Breast epithelium (tissue), 4 donors: ENCODE measurements around the gene CACNA1H. TPM values are rescaled to one million over a fixed set of nuclear protein-coding genes. Genes with fewer than 3 reads are reported as not detected.
"Not testable (repeated sequence)": the region's sequence is repeated elsewhere in the genome, so short reads cannot be mapped to it uniquely, and the experiment has no call there.

ENCODE experiments used
- DNase-seq, 2 donors: peaks; one replicate each; pipeline ENCODE4 v3.0.0-alpha.2; 2019; ENCODE audit warnings: low spot score in 2 of 2
- H3K27ac ChIP-seq, 2 donors: fragments of 200-600 bp; sonication (generic) in 1 of 2; one replicate each; pipeline ENCODE4 v1.5.1; 2016 to 2019; ENCODE audit warnings: mild to moderate bottlenecking in 1 of 2
- H3K27me3 ChIP-seq, 2 donors: fragments of 200-600 bp; sonication (generic) in 1 of 2; one replicate each; pipeline versions ENCODE4 v1.5.1 to v1.6.0; 2017 to 2019; ENCODE audit warnings: control low read depth in 1 of 2, mild to moderate bottlenecking in 1 of 2
- H3K36me3 ChIP-seq: fragments of 200-600 bp; one replicate; pipeline ENCODE4 v1.5.1; 2019
- H3K4me1 ChIP-seq, 2 donors: fragments of 200-600 bp; sonication (generic); one replicate each; pipeline ENCODE4 v1.5.1; 2016 to 2019; ENCODE audit warnings: control low read depth in 1 of 2
- H3K4me3 ChIP-seq, 3 donors: fragments of 200-600 bp; sonication (generic); 1 replicate in 2 of 3; 2 replicates in 1 of 3; pipeline ENCODE4 v1.5.1; 2016 to 2019; ENCODE audit warnings: mild to moderate bottlenecking in 3 of 3, moderate library complexity in 2 of 3
- H3K9me3 ChIP-seq, 2 donors: fragments of 200-600 bp; sonication (generic) in 1 of 2; one replicate each; pipeline ENCODE4 v1.5.1; 2016 to 2019; ENCODE audit warnings: control low read depth in 1 of 2
- CTCF ChIP-seq, 3 donors: fragments of 450-650 bp; IDR thresholded peaks; one replicate each; pipeline ENCODE4 v1.5.1; 2016 to 2017; ENCODE audit warnings: antibody characterized with exemption in 3 of 3, mild to moderate bottlenecking in 3 of 3, moderate library complexity in 3 of 3
- POLR2A ChIP-seq: fragments of 450-650 bp; IDR thresholded peaks from one replicate; pipeline ENCODE4 v1.6.1; 2016; ENCODE audit warnings: antibody characterized with exemption, mild to moderate bottlenecking, moderate library complexity
- POLR2AphosphoS5 ChIP-seq, 3 donors: sonication (generic); formaldehyde crosslinking; IDR thresholded peaks; one replicate each; pipeline ENCODE4 v1.6.1; 2017; ENCODE audit warnings: antibody characterized with exemption in 3 of 3
- intact Hi-C: fragments of 100-400 bp; cut with DNase I; formaldehyde crosslinking; loops from one replicate; pipeline ENCODE4 v1.15.1; 2023; ENCODE audit warnings: low total_unique reads
- total RNA-seq, 3 donors: library from RNA; depleted of rRNA; stranded (reverse); fragments of >200 nt; gene quantifications; one replicate each; pipeline ENCODE4 v1.1.0, GENCODE V29; 2016

CACNA1H gene
- total RNA-seq, 3 donors from 2014 or later = 1.6 to 2.5 (median 2.2) TPM

- TF ChIP-seq POLR2AphosphoS5 (IDR thresholded peaks at IDR 0.05) (no peak), POLR2A (no peak), CTCF (IDR thresholded peaks at IDR 0.05) (no peak)
- Histone ChIP-seq H3K4me1 (peaks cover 0 to 1% of the 10 kb centered on the region in 2 donors), H3K4me3 (no peak overlapping the region), H3K27ac (no peak overlapping the region), H3K36me3 (no peaks in the 10 kb centered on the region), H3K9me3 (peaks cover 0 to 3% of the 10 kb centered on the region in 2 donors), H3K27me3 (peaks cover 0 to 57% of the 10 kb centered on the region in 2 donors)
- intact Hi-C loops = no loop called here
- DNase-seq = no peak
Observed at GRCh38 chr16:1264345-1265089, 111.6 kb downstream of the CACNA1H start.

- no peaks in the 10 kb centered on the region for H3K36me3 ChIP-seq
- peaks cover 0 to 3% of the 10 kb centered on the region in 2 donors for H3K9me3 ChIP-seq
- TF ChIP-seq POLR2AphosphoS5 (IDR thresholded peaks at IDR 0.05) = no peak
- no peak for TF ChIP-seq POLR2A
- no peak for TF ChIP-seq CTCF (IDR thresholded peaks at IDR 0.05)
- H3K27me3 ChIP-seq = peaks cover 0 to 50% of the 10 kb centered on the region in 2 donors
- no peaks in the 10 kb centered on the region for H3K4me1 ChIP-seq
- DNase-seq = no peak
- no peak overlapping the region for H3K27ac ChIP-seq
- H3K4me3 ChIP-seq = no peak overlapping the region
- intact Hi-C loops = no loop called here
Observed at GRCh38 chr16:1265090-1265630, 112.3 kb downstream of the CACNA1H start.

GRCh38 chr16:1265826-1266225 lies 112.9 kb downstream of the CACNA1H start:
- no peak overlapping the region for H3K27ac ChIP-seq
- H3K27me3 ChIP-seq = peaks cover 0 to 44% of the 10 kb centered on the region in 2 donors
- H3K36me3 ChIP-seq = no peaks in the 10 kb centered on the region
- H3K9me3 ChIP-seq = peaks cover 0 to 3% of the 10 kb centered on the region in 2 donors
- H3K4me3 ChIP-seq = no peak overlapping the region
- no peak for DNase-seq
- H3K4me1 ChIP-seq = no peaks in the 10 kb centered on the region
- TF ChIP-seq CTCF (IDR thresholded peaks at IDR 0.05) = no peak
- TF ChIP-seq POLR2A = no peak
- no peak for TF ChIP-seq POLR2AphosphoS5 (IDR thresholded peaks at IDR 0.05)
- intact Hi-C loops = no loop called here

GRCh38 chr16:1269418-1269817 lies 116.5 kb downstream of the CACNA1H start:
- H3K4me1 ChIP-seq, H3K4me3 ChIP-seq, H3K27ac ChIP-seq, H3K9me3 ChIP-seq, DNase-seq, intact Hi-C loops, H3K36me3 ChIP-seq: not testable (repeated sequence)
- peaks cover 0 to 20% of the 10 kb centered on the region in 2 donors for H3K27me3 ChIP-seq

- no peak for DNase-seq
- Histone ChIP-seq H3K9me3 (peaks cover 0 to 3% of the 10 kb centered on the region in 2 donors), H3K4me3 (no peak overlapping the region), H3K4me1 (no peaks in the 10 kb centered on the region), H3K27me3 (peaks cover 0 to 17% of the 10 kb centered on the region in 2 donors), H3K27ac (no peak overlapping the region), H3K36me3 (no peaks in the 10 kb centered on the region)
- TF ChIP-seq CTCF (IDR thresholded peaks at IDR 0.05) = no peak
- no peak for TF ChIP-seq POLR2A
- no peak for TF ChIP-seq POLR2AphosphoS5 (IDR thresholded peaks at IDR 0.05)
- intact Hi-C loops = no loop called here
Observed at GRCh38 chr16:1271380-1271723, 118.4 kb downstream of the CACNA1H start.

Other genes with a start within 250 kb of the CACNA1H start
- gene LMF1, start 182.1 kb upstream of the CACNA1H start, total RNA-seq = 10 to 100 TPM; 14.1 to 26.4 (median 21.4) TPM
- 1 to 10 TPM in 2 of 3 donors, under 1 TPM in 1; 0.32 to 6.6 (median 1.3) TPM for gene SOX8, start 171.3 kb upstream of the CACNA1H start, total RNA-seq
- gene SSTR5, start 80.4 kb upstream of the CACNA1H start, total RNA-seq = not detected
- gene C1QTNF8, start 56.9 kb upstream of the CACNA1H start, total RNA-seq = not detected
- gene TPSG1, start 72.2 kb downstream of the CACNA1H start, total RNA-seq = 1 to 10 TPM in 1 of 3 donors, under 1 TPM in 1, not detected in 1; 0.73 to 1.8 TPM
- 100 to 1,000 TPM in 1 of 3 donors, 10 to 100 TPM in 1, 1 to 10 TPM in 1; 5.6 to 195 (median 22.4) TPM for gene TPSB2, start 77.1 kb downstream of the CACNA1H start, total RNA-seq
- 100 to 1,000 TPM in 1 of 3 donors, 10 to 100 TPM in 1, 1 to 10 TPM in 1; 5.9 to 156 (median 19.8) TPM for gene TPSAB1, start 87.6 kb downstream of the CACNA1H start, total RNA-seq
- gene TPSD1, start 103.0 kb downstream of the CACNA1H start, total RNA-seq = 1 to 10 TPM; 1.6 to 5.9 (median 2.0) TPM
- gene UBE2I, start 156.5 kb downstream of the CACNA1H start, total RNA-seq = 10 to 100 TPM; 52.5 to 67.8 (median 62.2) TPM
- gene BAIAP3, start 180.5 kb downstream of the CACNA1H start, total RNA-seq = 1 to 10 TPM; 2.7 to 8.2 (median 7.3) TPM
- 10 to 100 TPM; 54.4 to 72.3 (median 59.6) TPM for gene TSR3, start 198.8 kb downstream of the CACNA1H start, total RNA-seq
- gene GNPTG, start 198.8 kb downstream of the CACNA1H start, total RNA-seq = 10 to 100 TPM; 50.5 to 89.3 (median 58.4) TPM